NCI-H526 (cell line): Measurements from ENCODE around the gene DPP10.

Experiments used
- DNase-seq, 2 experiments: peaks; one replicate each; lab custom pipeline; 2025; lab: John Stamatoyannopoulos, UW

The DPP10 gene

DNA sequence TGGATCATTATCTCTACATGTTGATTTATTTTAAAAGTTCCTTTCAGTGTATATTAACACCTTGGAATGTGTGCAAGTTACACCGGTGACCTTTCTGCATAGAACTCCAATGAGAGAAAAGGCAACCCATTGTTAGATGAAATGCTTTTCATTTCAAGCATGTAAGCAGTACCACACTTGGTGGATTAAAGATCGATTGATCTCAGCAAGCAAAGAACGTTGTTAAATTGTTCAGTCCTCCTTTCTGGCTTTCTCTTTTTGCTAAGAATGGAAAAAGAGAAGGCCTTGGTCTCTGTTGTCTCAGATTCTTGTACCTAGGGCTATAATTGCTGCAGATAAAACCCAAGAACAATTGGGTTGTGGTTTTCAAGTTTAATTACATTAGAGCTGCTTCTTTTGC, 843.0 kb downstream of the DPP10 start:
- no peak for DNase-seq

GRCh38 chr2:115290478-115290877, 848.0 kb downstream of the DPP10 start:
- DNase-seq = no peak

DNA sequence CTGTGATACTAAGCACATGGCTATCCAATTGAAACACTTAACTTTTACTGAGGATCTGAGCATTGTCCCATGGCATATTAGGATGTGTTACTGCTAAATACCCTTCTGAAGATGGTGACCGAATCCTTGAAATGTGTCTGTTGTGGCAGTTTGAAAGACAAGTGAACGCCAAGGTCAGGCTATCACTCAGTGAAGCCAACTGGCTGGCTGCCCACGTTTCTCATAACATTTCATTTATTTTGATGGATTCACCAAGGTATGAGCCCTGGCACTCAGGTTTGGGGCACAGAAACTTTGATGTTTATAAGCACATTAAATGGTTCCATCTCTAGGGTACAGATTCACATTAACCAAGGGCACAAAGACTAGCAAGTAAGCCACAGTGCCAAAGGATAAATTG, 850.3 kb downstream of the DPP10 start:
- DNase-seq = no peak

GRCh38 chr2:115294999-115295398, 852.6 kb downstream of the DPP10 start:
- no peak for DNase-seq

GRCh38 chr2:115297056-115297455, 854.6 kb downstream of the DPP10 start:
- no peak for DNase-seq

GRCh38 chr2:115299199-115299598, 856.8 kb downstream of the DPP10 start:
- no peak for DNase-seq

DNA sequence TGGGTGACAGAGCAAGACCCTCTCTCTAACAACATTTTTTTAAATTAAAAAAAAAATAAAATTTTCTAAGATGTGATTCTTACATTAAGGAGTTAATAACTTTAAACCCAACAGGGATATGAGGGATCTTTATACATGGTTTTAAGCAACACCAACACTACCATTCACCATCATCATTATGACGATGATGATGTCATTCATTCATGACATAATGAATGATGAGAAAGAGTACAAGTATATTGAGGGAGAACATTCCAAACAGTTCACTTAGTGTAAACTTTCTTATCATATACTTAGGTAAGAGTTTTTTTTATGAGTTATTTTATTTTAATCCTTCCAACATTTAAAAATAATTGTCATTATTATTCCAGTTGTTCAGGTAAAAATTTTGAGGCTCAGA, 863.3 kb downstream of the DPP10 start:
- DNase-seq = no peak

DNA sequence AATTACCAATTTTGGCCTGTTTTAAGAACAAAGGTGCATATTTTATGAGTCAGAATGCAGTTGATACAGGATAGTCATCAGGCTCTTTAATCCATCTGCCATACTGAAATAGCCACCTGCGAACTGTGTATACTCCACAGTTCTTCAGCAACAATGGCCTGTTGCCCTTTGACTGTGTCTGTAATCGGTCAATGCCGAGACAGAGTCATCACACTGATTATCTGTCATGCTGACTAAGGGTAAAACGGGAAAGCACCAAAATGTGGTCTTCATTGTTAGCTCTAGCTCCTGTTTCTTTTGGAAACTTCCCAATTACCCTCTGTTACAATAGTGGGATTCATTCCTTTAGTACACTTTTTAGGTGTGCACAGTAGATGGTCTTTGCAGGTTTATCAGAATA, 871.7 kb downstream of the DPP10 start:
- DNase-seq = no peak

DNA sequence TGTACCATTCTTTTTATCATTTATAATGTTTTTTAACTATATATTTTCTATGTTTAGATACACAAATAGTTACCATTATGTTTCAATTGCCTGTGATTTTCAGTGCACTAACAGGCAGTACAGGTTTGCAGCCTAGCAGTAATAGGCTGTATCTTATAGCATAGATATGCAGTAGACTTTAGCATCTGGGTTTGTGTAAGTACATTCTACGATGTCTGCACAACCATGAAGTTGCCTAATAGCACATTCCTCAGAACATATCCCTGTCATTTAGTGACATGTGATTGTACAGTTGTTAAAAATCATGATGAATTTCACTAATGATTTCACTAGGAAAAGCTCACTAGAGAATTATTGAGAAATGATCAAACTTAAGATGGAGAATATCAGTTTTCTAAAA, 884.6 kb downstream of the DPP10 start:
- DNase-seq = no peak

DNA sequence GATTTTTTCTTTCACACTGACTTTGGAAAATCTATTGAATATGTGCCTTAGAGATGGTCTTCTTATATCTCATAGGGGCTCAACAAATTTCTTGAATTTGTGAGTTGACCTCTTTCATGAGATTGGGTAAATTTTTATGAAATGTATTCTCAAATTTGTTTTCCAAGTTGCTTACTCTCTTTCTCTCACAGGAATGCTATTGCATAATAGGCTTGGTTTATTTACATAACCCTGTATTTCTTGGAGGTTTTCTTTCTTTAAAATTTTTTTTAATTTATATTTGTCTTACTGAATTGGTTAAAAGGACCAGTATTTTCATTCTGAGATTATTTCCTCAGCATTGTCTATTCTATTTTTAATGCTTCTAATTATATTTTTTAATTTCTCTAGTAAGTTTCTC, 917.1 kb downstream of the DPP10 start:
- no peak for DNase-seq

DNA sequence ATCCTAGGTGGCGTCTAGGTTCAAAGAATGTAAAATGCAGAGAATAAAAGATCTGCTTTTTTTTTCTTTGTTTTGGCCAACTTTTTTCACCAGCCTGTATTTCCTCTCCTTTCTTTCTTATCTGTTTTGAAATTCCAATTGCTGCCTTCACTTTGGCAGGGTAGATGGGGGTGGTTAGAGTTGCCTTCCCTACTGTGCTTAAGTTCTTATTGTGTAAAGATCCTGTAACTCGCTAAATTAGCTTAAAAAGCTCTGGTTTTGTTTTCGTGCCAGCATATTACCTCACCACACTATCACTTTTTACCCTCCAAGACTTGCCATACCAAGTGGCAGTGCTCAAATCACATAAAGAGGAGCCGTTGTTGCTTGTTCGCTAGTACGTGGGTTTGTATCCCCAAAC, 921.7 kb downstream of the DPP10 start:
- no peak for DNase-seq

- DNase-seq = no peak
These were observed 927.0 kb downstream of the DPP10 start for GRCh38 chr2:115369400-115369799.

DNA sequence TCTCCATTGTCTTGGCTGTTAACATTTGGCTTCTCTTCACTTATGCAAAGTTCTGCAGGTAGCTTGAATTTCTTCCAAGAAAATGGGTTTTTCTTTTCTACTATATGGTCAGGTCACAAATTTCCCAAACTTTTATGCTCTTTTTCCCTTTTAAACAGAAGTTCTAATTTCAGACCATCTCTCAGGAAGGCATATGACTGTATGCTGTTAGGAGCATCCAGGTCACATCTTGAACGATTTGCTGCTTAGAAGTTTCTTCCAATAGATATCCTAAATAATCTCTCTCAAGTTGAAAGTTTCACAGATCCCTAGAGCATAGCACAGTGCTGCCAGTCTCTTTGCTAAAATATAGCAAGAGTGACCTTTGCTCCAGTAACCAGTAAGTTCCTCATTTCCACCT, 932.5 kb downstream of the DPP10 start:
- DNase-seq = no peak

GRCh38 chr2:115384399-115384798, 942.0 kb downstream of the DPP10 start:
- no peak for DNase-seq

DNA sequence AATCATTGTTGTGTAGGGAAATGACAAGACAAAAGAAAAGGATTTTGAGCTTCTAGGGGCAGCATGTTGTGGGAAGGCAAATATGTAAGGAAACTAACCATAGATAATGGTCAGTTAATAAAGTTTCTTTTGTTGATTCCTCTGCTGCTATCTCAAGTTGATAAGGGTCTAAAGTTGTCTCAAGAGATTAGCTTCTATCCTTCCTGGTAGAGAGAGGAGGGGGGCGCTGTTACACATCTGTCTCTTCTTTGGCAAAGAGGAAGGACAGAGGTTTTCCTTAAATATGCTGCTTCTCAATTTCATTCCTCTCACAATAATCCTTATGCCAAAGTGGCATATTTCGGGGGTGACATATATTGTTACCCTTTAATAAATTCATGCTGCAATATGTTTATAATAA, 944.0 kb downstream of the DPP10 start:
- no peak for DNase-seq

DNA sequence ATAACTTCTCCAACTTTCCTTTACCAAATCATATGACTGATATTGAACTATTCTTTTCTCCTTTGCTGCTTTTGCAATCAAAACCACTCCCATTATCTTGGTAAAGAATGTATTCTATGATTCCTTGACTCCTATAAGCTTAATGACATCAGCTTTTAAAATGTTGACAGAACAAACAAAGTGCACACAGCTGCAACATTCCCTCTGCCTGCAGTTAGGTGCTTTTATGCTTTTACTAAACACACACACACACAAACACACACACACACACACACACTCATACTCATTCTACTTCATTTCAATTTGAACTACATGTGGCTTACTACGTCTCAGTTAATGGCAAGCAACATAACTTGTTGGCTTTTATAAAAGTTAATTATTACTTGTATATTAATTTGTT, 946.6 kb downstream of the DPP10 start:
- DNase-seq = no peak

GRCh38 chr2:115389898-115390565, 947.6 kb downstream of the DPP10 start:
- DNase-seq = no peak

- no peak for DNase-seq
These were observed 954.1 kb downstream of the DPP10 start for GRCh38 chr2:115396579-115396978.

DNA sequence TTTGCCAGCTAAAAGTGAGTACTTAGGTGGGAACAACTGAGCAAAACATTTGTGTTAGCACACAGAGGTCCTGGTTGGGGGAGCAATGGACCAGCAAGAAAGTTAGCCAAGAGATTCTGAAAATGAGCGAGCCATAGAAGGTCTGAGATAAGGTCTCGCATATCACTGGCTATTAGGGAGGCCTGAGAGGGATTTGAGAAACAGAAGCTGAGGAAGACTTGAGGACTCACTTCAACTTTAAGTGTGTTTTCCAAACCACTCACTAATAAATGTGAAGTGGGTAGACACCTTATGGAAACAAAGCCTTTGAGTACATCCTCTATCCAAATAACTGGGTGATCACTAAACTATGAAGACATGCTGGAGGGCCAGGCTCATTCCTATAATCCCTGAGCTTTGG, 958.5 kb downstream of the DPP10 start:
- DNase-seq = no peak

GRCh38 chr2:115412501-115412900, 970.1 kb downstream of the DPP10 start:
- DNase-seq = no peak

DNA sequence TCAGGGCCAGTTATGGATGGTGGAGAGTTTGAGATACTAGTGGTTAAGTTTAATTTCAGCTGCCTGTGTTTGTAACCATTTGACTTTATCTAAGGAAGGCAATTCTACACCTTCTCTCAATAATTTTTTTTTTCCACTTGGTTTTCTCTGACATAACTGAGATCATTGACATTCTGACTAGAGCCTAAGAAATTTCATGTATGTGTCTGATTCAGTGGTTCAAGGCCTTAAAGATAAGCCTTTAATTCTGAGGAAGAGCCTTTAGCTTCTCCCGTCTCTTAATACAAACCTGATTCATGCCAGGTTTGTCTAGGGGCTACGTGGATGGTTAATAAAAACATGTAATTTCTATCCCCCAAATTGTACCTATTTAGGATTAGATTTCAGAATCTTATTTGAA, 971.4 kb downstream of the DPP10 start:
- no peak for DNase-seq

DNA sequence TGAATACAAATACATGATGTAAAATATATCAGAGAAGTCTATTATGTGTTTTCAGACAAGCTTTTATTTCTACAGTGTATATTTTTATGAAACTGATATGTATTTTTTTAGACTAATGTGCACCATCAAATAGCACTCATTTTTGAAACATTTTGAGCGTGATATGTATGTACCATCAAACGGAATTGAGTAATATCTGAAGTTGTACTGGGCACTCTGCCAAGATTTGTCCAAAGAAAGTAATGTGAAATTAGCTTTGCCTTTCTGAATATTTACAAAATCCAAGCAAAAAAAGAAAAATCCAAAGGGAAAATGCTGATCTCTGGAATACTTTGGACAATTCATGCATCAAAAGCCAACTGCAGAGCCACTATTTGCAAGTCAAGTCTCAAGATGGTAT, 972.0 kb downstream of the DPP10 start:
- no peak for DNase-seq

DNA sequence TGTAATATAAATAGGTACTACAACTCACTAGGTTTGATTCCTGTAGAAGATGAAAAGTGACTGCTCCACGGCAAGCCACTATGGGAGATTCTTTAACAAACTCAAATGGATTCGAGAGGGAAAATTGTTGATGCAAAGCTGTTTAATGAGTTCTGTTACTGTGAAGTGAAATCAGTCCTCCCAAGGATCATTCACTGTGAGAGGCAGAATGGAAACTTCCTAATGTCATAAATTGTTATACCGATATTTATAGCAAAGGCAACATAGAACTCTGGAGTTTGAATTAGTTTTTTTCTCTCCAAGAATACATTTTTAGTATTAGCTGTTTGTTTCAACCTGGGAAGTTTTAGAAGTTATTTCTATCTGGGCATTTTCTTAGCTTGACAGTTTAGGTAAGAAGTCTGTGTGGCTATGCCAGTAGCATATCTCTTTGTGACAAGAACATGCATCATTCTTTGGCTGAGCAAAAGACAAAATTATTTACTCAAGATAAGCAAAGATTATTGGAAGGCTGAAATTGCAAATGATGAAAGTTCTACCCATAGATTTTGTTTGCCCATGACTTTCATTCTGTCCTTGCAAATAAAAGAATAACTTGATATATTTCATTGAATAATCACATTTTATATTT, 979.7 kb downstream of the DPP10 start:
- no peak for DNase-seq

GRCh38 chr2:115427436-115427835, 985.0 kb downstream of the DPP10 start:
- DNase-seq = no peak
